HG02943 (cell line): ENCODE results near the gene ZNF319.

ENCODE experiments used
- ATAC-seq: cut with Tn5 transposase; IDR thresholded peaks from one replicate; pipeline ENCODE4 v1.9.1; 2021; ENCODE audit warnings: mild to moderate bottlenecking, low read depth, moderate library complexity; ENCODE audit not compliant: unreplicated experiment

ZNF319 gene

DNA sequence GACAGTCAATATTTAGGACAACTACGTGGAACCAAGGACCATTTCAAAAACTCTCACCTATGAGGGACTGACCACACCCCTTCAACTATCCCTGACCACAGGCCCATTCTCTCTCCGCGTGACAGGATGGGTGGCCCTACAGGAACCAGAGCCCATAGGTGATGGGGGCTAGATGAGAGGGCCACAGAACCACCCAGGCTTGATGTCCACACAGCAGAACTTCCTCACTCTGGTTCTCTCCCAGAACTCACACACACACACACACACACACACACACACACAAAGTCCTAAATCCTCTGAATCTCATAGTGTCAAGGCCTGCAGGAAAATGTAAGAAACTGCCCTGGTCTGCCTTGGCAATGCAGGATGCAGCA is 1.5 kb downstream of the ZNF319 start:
- ATAC-seq, result no peak

DNA sequence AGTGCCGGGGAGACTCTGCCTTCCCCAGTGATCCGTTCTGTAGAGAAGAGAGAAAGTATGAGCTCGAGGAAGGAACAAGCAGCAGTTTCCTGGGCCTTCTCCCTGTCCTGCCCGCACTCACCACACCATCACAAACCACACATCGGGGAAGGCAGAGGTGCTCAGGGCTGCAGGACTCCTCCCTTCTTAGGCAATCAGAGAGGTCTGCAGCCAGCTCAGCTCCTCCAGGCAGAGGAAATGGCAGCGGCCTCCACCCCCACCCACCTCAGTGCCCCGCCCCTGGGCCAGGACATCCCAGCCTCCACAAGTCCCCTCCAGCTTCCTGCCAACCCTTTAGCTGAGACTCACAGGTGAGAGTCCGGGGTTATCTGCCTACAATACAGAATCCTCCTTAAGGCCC is 2.0 kb downstream of the ZNF319 start:
- no peak for ATAC-seq

DNA sequence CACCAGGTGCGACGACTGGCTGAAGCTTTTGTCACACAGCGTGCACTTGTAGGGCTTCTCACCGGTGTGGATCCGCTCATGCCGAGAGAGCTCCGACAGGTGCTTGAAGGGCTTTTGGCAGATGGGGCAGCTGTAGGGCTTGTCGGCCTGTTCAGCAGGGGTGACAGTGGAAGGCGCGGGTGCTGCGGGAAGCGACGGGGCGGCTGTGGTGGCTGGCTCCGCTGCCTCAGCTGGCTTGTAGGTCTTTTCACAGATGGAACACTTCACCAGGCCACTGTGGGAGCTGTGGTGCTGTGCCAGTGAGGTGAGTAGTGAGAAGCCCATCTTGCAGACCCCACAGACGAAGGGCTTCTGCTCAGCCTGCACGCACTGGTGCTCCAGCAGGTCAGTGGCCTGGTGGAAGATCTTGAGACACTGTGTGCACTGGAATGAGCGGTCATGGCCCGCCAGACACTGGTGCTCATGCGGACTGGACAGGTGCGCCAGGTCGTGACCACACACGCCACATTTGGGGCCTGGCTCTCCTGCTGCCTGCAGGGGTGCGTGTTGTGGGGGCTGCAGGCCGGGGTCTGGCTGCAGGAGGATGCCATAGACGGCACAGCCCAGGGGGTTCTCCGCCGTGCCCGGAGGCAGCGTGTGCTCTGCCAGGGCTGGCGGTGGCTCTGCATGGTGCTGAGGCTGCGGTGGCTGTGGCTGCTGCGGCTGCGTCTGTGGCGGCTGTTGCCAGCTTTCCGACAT is 2.8 kb downstream of the ZNF319 start:
- ATAC-seq, result no peak

DNA sequence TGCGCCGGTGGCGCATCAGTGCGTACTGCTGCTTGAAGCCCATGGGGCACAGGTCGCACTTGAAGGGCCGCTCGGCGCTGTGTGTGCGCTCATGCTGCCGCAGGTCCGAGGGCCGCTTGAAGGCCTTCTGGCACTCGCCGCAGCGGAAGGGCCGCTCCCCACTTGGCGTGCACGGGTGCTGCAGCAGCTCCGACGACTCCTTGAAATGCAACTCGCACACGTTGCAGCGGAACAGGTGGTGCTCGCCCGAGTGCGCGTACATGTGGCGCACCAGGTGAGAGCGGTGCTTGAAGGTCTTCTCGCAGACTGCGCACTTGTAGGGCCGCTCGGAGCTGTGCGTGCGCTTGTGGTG is 3.3 kb downstream of the ZNF319 start:
- ATAC-seq, result no peak

DNA sequence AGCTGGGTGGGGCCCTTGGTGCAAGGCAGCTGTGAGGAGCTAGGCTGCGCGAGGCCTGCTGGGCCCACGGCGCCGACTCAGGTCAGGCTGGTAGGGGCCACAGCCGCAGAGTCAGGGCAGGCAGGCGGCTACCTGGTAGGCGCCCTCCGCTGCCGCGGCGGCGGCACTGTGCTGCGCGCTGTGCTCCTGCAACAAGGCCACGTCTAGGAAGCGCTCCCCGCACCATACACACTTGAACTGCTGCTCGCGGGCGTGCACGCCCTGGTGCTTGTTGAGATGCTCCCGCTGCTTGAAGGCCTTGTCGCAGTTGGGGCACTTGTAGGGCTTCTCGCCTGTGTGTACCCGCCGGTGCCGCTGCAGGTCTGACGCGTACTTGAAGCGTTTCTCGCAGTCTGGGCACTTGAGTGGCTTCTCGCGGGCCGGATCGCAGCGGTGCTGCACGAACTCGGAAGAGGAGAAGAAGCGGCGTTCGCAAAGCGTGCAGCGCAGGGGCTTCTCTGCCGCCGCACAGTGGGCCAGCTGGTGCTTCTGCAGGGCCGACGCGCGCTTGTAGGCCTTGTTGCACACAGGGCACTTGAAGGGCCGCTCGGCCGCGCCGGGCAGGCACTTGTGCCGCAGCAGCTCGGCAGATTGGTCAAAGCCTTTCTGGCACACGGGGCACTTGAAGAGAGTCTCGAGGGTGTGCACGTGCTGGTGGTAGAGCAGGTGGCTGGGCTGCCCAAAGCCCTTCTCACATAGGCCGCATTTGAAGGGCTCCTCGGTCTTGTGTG is 3.9 kb downstream of the ZNF319 start:
- no peak for ATAC-seq

DNA sequence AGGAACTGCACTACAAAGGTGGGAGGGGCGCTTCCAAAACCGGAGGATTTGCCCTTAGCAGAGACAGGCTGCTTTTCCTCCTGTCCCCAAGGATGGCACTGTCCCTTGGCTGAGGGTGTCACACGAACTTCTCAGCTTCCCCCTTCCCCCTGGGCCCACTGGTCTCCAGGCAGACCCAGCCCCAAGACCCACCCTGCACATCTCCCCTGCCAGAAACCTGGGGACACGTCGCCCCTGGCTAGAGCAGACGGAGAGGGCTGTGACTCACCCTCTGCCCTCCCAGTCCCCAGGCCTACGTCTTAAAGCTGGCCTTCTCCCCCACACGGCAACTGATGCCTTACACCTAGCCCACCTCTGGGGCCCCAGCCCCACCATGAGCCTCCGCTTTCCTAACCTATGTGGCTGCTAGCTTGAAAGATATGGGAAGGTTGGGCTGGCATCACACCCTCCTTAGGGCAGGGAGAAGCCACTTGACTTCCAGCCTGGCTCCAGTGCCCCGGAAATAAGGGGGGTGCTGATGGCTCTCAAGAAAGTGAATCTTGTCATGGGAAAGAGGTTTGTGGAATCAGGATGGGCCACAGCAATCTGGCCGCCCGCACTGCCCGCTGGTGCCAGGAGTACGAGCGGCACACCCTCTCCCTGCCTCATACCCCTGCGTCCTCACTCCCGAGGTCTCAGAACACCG is 4.6 kb downstream of the ZNF319 start:
- ATAC-seq, result no peak

DNA sequence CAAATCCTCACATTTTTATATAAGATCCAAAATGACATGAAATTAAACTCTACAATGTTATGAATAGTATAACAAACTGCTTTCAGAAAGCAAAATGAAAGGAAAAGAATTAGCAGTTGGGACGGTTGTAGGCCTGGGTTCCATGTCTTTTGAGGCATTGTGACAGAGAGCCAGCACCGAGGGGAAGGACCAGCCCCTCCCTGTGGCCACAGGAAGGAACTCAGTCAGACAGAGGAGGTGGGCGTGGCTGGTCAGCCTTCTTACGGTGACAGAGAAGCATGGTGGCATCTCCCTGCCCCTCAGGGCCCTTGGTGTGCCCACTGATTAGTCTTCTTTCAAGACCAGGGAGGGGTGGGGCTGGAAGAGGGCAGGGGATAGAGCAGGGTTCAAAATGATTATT is 5.7 kb downstream of the ZNF319 start:
- peak; percentile 50 for ATAC-seq

DNA sequence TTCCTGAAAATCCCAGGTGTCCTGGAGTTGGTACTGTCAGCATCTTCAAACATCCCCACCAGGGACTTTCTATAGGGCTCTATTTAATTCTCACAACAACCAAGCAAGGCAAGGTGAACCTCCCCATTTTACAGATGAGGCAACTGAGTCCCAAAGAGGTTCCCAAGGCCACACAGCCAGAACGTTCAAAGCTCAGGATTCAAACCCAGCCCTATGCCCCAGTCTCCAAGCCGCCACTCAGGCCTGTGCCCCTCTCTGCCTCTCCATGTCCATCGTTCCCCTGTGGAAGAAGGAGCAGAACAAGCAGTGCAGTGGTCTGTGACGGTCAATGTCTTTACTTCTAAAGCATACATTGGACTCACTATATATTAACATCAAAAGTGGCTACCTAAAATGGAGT is 6.1 kb downstream of the ZNF319 start:
- no peak for ATAC-seq

DNA sequence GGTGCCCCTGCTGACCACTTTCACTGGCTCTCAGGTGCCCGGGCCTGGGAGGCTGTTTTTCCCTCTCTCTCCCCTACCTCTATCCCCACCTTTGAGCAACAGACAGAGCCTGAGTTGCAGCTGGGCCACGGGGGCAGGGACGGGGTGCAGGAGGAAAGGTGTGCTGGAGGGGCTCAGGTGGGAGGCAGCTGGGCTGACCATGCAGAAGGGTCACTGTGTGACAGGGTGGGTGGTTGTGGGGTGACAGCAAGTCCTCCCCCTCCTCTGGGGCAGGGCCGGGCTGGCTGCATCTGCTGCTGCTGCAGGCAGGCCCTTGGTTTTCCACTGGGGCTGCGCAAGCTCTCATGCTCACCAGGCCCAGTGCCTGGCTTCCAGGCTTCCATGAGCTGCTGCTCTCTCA is 6.6 kb downstream of the ZNF319 start:
- no peak for ATAC-seq

DNA sequence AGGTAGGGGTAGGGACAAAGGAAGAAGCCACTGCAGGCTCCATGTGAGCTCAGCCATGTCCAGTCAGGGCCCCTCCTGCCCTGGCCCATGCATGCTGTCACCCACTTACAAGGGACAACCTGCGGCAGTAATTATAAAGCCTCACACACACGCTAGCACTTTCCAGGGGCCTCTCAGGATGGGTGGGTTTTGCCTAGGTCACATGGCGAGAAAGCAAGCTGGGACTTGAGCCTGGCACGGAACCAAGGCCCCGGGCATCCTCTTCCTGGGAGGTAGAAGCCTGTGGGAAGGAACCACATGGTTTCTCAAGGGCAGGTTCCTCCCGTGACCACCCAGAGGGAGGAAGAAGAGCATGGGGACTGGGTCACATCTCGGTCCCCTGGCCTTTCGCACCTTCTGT is 7.0 kb downstream of the ZNF319 start:
- no peak for ATAC-seq

DNA sequence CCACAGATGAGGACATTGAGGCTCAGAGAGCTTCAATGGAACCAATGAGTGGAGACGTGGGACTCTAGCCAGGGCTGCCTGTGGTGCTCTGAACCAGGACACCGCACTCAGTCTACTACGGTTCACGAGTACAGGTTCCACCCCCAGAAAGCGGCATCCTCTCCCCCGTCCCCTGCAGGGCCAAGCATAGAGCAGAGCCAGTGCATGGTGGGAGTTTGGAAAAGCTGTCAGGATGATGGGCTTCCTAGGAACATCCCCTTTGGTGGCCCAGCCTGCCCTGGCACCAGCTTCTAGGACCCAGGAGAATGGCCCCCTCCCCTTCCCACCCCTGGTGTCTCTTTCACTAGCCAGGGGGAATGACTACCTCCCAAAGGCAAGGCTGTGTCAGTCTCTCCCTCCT is 8.4 kb downstream of the ZNF319 start:
- no peak for ATAC-seq

DNA sequence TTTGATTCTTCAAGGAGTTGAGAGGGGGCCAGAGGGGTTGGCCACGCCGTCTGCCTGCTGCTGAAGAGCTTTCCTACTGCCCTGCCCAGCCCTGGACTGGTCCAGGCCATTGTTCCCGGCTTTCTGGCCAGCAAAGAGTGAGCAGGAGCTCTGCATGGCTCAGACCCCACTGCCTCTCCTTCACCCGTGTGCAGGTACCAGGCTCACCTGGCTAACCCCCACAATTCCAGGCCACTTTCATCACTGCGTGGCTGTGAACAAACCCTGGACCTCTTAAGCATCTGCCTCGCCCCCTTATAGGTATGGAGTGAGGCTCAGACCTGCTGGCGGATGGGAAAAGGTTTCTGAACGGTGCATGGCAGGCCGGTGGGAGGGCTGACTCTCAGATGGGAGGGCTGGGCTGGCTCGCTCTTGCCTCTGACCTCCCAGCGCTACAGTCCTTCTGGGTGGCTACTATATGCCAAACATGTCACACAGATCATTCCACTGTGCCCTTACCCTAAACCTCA is 8.9 kb downstream of the ZNF319 start:
- ATAC-seq, result no peak

DNA sequence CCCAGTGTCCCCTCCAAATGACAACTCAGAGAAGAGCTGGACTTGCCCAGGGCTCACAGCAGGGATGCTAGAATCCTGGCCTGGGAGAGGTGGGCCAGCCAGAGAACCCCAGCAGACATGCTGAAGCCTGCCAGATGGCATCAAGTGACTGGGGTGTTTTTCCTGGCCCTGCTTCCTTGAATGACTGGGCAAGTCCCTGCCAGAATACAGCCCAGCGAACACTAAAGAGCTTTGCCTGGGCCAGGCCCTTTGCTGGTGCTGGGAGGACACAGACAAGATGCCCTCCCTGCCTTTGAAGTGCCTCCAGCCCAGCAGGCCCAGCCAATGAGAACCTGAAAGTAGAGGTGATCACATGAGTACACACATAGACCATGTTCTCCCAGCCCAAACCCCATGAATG is 11.5 kb downstream of the ZNF319 start:
- no peak for ATAC-seq

DNA sequence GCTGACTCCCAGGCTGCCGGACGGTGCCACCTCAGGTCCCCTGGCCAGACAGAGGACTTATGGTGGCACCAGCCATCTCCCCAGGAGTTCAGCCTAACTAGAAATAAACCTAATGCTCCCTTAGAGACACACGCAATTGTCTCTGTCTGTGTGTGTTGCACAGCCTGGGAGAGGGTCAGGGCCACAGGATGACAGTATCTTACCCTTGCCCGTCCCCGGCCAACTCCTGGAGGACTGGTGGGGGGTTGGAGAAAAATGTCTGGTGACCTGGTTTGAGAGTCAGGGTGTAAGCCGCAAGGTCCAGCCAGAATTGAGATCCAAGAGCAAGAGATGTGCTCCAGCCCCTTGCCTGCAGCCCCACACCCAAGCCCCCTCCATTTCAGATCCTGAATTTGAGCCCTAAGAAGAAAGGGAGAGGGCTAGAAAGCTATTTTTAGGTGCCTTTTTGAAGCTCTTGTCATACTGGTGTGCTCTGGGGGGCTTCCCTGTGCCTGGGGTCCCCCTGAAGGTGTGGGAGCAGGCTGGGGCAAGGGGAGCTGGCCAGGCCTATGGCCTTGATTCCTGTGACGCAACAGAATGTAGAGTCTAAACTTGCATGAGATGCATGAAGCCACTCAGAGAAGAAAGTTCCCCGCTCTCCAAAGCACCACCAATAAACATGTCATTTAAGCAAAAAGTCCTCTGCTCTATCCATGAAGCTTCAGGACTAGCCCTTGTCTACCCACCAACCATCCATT is 12.9 kb downstream of the ZNF319 start:
- ATAC-seq, result no peak

DNA sequence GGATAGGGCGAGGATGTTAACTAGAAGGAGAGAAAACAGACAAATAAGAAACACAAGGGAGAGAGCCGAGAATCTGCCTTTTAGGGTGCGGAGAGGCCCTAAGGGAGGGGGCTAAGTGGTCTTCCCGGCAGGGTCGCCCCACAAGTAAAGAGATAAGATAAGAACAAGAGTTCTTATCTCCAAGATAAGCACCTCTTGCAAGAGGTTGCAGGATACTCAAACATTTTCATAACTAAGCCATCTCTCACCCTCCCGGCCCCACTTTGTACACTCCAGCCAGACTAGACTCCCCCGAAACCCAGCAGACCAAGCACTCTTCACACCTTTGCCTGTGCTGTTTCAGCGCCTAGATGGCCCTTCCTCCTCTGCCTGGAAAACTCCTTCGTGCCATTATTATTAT is 14.3 kb downstream of the ZNF319 start:
- ATAC-seq, result no peak

DNA sequence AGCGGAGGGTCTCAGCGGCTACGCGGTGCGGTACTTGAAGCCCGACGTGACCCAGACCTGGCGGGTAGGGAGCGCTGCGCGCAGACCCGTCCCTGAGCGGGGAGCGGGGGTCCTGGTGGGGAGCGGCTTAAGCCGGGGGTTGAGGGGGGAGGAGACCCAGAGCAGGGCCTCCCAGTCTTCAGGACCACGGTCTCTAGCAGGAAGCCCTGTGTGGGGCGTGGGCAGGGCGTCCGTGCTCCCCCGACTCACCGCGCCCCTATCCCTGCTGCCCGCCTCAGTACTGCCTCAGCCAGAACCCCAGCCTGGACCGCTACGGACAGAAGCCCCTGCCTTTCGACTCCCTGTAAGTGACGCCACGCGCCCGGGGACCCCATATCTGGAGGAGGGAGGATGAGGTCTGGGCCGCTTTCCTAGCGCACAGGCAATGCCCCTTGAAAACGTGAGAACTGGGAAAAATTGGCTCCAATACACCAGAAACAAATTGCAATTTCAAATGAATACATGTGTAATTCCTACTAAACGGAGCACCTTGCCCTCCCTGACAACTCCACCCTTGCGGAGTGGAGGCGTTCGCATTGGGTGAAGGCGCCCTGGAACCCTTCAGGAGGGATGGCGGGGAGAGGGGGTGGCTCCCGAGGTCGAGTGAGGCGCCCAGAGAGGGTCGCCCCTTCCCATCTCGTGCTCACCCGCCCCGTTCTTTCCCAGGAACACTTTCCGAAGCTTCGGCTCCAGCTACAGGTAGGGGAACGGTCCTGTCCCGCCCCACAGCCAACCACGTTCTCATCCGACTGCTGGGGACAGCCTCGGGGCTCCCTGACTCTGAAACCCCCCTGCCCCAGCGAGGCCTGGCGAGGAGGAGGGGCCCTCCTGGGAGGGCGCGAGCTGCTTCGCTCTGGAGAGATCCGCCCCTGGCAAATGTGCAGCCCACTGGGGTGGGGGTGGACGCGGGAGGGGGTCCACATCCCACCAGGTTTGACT is 15.0 kb downstream of the ZNF319 start:
- no peak for ATAC-seq

DNA sequence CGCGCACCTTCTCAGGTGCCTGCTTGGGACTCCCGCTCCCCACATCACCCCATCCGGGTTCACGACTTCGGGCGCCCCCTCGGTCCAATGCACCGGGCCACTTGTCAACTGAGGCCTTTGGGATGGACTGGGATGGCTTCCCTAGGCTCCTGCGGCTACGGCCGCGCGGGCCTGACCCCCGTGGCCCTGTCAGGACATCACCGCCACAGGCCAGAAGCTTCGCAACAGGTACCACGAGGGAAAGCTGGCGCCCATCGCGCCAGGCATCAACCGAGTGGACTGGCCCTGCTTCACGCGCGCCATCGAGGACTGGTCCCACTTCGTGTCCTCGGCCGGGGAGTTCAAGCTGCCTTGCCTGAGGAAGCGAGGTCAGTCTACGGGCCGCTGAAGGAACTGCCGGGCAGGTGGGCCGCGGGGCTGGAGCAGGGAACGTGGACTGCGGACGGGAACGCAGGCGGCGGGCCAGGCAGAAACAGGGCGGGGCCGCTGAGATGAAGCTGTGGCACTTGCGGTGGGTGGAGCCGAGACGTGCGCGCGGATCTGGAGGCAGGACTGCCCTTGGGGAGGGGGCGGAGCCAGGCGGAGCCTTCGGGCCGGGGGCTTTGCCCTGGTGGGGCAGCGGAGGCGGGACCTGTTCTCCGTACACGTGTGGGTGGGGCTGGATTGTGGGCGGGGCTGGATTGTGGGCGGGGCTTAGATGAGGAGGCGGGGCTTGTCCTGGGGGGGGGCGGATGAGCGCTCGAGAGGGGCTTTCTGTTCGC is 15.8 kb downstream of the ZNF319 start:
- peak; percentile 78 for ATAC-seq

DNA sequence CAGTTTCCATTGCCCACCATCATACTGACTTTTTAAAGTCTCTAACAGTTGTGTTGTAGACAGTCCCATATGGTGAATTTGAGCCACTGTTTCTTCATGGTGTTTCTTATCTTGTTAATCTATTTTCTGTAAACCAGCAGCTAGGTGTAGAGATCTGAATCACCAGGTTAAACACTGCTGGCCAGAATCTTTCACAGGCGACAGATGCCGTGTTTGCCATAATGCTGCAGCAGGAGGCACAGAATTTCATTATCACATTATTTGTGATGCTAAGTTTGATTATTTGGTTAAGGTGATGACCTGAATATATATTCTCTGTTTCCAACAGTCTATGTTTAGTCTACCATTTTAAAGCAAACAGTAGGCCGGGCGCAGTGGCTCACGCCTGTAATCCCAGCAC is 18.1 kb downstream of the ZNF319 start:
- ATAC-seq, result no peak

DNA sequence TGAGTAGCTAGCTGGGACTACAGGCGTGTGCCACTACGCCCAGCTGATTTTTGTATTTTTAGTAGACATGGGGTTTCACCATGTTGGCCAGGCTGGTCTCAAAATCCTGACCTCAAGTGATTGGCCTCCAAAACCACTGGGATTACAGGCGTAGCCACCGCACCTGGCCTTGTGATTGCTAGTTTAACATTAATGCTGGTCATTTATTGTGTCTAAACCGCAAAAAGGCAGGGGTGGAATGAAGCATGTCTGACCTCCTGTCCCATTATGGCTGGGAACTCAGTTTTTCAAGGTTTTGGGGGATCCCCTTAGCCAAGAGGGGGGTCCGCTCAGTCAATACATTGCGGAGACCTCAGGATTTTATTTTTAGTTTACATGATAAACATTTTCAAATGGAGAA is 18.8 kb downstream of the ZNF319 start:
- ATAC-seq, result no peak
